K562 (cell line): ENCODE results near the gene CDCP1. TPM values are rescaled to one million over a fixed set of nuclear protein-coding genes. Genes with fewer than 3 reads are reported as not detected.

ENCODE experiments used
- DDX20 ChIP-seq: fragments of 450-650 bp; IDR thresholded peaks from 2 replicates; pipeline ENCODE4 v1.6.1; 2016; ENCODE audit warnings: missing genetic modification characterization, low read depth, mild to moderate bottlenecking, missing compliant biosample characterization, moderate library complexity
- DNMT1 ChIP-seq: fragments of 450-650 bp; IDR thresholded peaks from 2 replicates; pipeline ENCODE4 v1.6.1; 2016; ENCODE audit warnings: antibody characterized with exemption, mild to moderate bottlenecking
- ETS2 ChIP-seq: IDR thresholded peaks from 2 replicates; pipeline ENCODE4 v1.6.1; 2016; ENCODE audit warnings: borderline replicate concordance, missing genetic modification characterization, mild to moderate bottlenecking, moderate library complexity, missing compliant biosample characterization; ENCODE audit not compliant: poor library complexity, severe bottlenecking
- FOXK1 ChIP-seq: sonication (generic); formaldehyde crosslinking; IDR thresholded peaks from 2 replicates; pipeline ENCODE4 v1.8.0; 2022; ENCODE audit warnings: missing genetic modification reagents, mild to moderate bottlenecking, borderline replicate concordance
- FOXP1 ChIP-seq: sonication (generic); formaldehyde crosslinking; IDR thresholded peaks from 2 replicates; pipeline ENCODE4 v1.8.0; 2022; ENCODE audit warnings: mild to moderate bottlenecking, missing genetic modification reagents
- FUS ChIP-seq: fragments of 200-400 bp; formaldehyde crosslinking; optimal IDR thresholded peaks from 2 replicates; pipeline ENCODE3; 2017; ENCODE audit warnings: low read depth, low read length
- GTF2A2 ChIP-seq: IDR thresholded peaks from 2 replicates; pipeline ENCODE4 v1.6.1; 2016; ENCODE audit warnings: mild to moderate bottlenecking, missing genetic modification characterization, missing compliant biosample characterization
- HMG20B ChIP-seq: fragments of 250-450 bp; sonication (Bioruptor Pico); IDR thresholded peaks from 2 replicates; pipeline ENCODE4 v1.5.0; 2021; ENCODE audit warnings: mild to moderate bottlenecking
- JUND ChIP-seq, 2 experiments: IDR thresholded peaks; 2 replicates in 1 of 2; 3 replicates in 1 of 2; pipeline ENCODE4 v1.6.1; 2011; ENCODE audit warnings: borderline replicate concordance in 2 of 2, low read depth in 2 of 2, low read length in 2 of 2, improper control_type of control experiment in 1 of 2, missing biosample characterization in 1 of 2, missing genetic modification characterization in 1 of 2, missing genetic modification reagents in 1 of 2
- KAT2B ChIP-seq: IDR thresholded peaks from one replicate; pipeline ENCODE4 v1.6.1; 2012; ENCODE audit warnings: low read depth, mild to moderate bottlenecking, control low read depth, inconsistent platforms, low read length, moderate library complexity
- KDM1A ChIP-seq, 2 experiments: fragments of 450-650 bp; IDR thresholded peaks; 2 replicates each; pipeline ENCODE4 v1.6.1; 2016; ENCODE audit warnings: mild to moderate bottlenecking in 2 of 2
- NELFE ChIP-seq: IDR thresholded peaks from 2 replicates; pipeline ENCODE4 v1.6.1; 2011; ENCODE audit warnings: mild to moderate bottlenecking; ENCODE audit not compliant: insufficient read depth, insufficient read length
- RB1 ChIP-seq: fragments of 450-650 bp; IDR thresholded peaks from 2 replicates; pipeline ENCODE4 v1.6.1; 2017; ENCODE audit warnings: low read depth, mild to moderate bottlenecking
- RBM14 ChIP-seq: fragments of 200-400 bp; formaldehyde crosslinking; IDR thresholded peaks from 2 replicates; pipeline ENCODE4 v1.6.1; 2018; ENCODE audit warnings: low read depth, mild to moderate bottlenecking, low read length, moderate library complexity, borderline replicate concordance; ENCODE audit not compliant: insufficient read depth
- SIX5 ChIP-seq, 2 experiments: IDR thresholded peaks; 2 replicates each; pipeline ENCODE4 v1.6.1; 2011; ENCODE audit warnings: low read length in 2 of 2, borderline replicate concordance in 1 of 2, low read depth in 1 of 2, mild to moderate bottlenecking in 1 of 2, moderate library complexity in 1 of 2; ENCODE audit not compliant: insufficient read depth in 1 of 2
- SRSF9 ChIP-seq: fragments of 200-400 bp; formaldehyde crosslinking; IDR thresholded peaks from 2 replicates; pipeline ENCODE4 v1.6.1; 2017; ENCODE audit warnings: low read depth, low read length, borderline replicate concordance
- STAT5A ChIP-seq: IDR thresholded peaks from 2 replicates; pipeline ENCODE4 v1.6.1; 2012; ENCODE audit warnings: low read length, inconsistent platforms, borderline replicate concordance
- TBL1XR1 ChIP-seq, 2 experiments: IDR thresholded peaks; 2 replicates each; pipeline ENCODE4 v1.6.1; 2012; ENCODE audit warnings: improper control_type of control experiment in 2 of 2, low read length in 2 of 2, mild to moderate bottlenecking in 1 of 2
- USF2 ChIP-seq: sonication (generic); formaldehyde crosslinking; IDR thresholded peaks from 2 replicates; pipeline ENCODE4 v1.5.0; 2020; ENCODE audit warnings: missing genetic modification reagents
- ZBTB49 ChIP-seq: sonication (generic); formaldehyde crosslinking; IDR thresholded peaks from 2 replicates; pipeline ENCODE4 v1.8.0; 2022; ENCODE audit warnings: missing genetic modification reagents, mild to moderate bottlenecking, borderline replicate concordance
- ZC3H4 ChIP-seq: sonication (generic); formaldehyde crosslinking; IDR thresholded peaks from 2 replicates; pipeline ENCODE4 v1.9.0; 2021; ENCODE audit warnings: missing genetic modification reagents, borderline replicate concordance
- ZNF175 ChIP-seq: fragments of 200-800 bp; sonication (Bioruptor generic); IDR thresholded peaks from 2 replicates; pipeline ENCODE4 v1.6.1; 2016; ENCODE audit warnings: low read depth, mild to moderate bottlenecking, missing genetic modification characterization, missing compliant biosample characterization
- ZNF24 ChIP-seq: fragments of 450-650 bp; IDR thresholded peaks from 2 replicates; pipeline ENCODE4 v1.6.1; 2016
- polyA plus RNA-seq, 8 experiments: library from polyadenylated mRNA; depleted of rRNA in 4 of 8; stranded (reverse) in 5 of 8; unstranded in 3 of 8; fragments of >200 nt; fragmentation: Nextera tagmentation in 2 of 8; fragmentation: Illumina TruSeq in 1 of 8; extraction: Ambion mirVana in 2 of 8; extraction: Trizol in 1 of 8; gene quantifications; 2 replicates each; pipeline versions ENCODE4 v1.2.1 to v1.2.3, GENCODE V29; 2011 to 2014; ENCODE audit warnings: inconsistent platforms in 1 of 8, missing spikeins in 1 of 8
- total RNA-seq, 7 experiments: library from RNA; depleted of rRNA in 6 of 7; stranded (reverse); fragments of >200 nt in 6 of 7; fragmentation: Illumina TruSeq in 2 of 7; extraction: Trizol in 2 of 7; gene quantifications; 2 replicates each; pipeline versions ENCODE4 v1.2.1 to v1.2.3, GENCODE V29; 2011 to 2021; ENCODE audit warnings: low replicate concordance in 1 of 7
- TF ChIP-seq, protein P1 (sequence below): fragments of 450-650 bp; IDR thresholded peaks from 2 replicates; pipeline ENCODE4 v1.7.1; 2018; ENCODE audit warnings: mild to moderate bottlenecking, low read depth; ENCODE audit not compliant: partially characterized antibody

Gene CDCP1
- total and polyA plus RNA-seq, 9 of the 15 experiments (the other 6 are each of a cell fraction or from before 2014, with no cell fraction given): 3.9 to 16.4 (median 5.2) TPM

DNA sequence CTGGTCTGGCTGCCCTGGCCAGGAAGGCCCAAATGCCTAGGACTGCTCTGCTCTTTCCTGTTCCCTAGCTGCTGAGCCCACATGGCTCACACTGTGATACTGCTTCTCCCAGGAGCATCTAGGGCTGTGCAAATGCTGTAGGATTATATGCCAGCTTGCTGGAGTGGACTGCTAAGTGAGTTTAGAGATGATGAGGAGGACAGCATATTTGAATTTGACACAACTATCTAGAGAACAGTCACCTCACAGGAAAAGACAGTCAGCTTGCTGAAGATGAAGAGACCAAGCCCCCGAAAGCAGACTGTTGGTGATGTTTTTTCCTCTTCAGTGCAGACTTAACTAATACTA, 80.8 kb downstream of the CDCP1 start (continued):
- TF ChIP-seq USF2 (CRISPR knock-in tag): no peak
- no peak for TF ChIP-seq KDM1A (IDR thresholded peaks at IDR 0.05)
- no peak for TF ChIP-seq DDX20 (tag)
- no peak for TF ChIP-seq ETS2 (tag)
- TF ChIP-seq RB1: no peak
- TF ChIP-seq FOXP1 (CRISPR knock-in tag): 0 out of 2 replicates have a peak, but pooled peaks have one; percentile 43
- no peak for TF ChIP-seq NELFE
- no peak for TF ChIP-seq STAT5A
- no peak for TF ChIP-seq TBL1XR1 (IDR thresholded peaks at IDR 0.05; ENCODE audit: low read length in 2 of 2)
- 0 out of 2 replicates have a peak, but pooled peaks have one; percentile 53 for TF ChIP-seq ZBTB49 (CRISPR knock-in tag)
- TF ChIP-seq DNMT1: no peak
- no peak for TF ChIP-seq KAT2B
- no peak for TF ChIP-seq ZNF24
- no peak for TF ChIP-seq HMG20B (CRISPR knock-in tag)
- TF ChIP-seq FUS: no peak
- TF ChIP-seq, protein P1, sequence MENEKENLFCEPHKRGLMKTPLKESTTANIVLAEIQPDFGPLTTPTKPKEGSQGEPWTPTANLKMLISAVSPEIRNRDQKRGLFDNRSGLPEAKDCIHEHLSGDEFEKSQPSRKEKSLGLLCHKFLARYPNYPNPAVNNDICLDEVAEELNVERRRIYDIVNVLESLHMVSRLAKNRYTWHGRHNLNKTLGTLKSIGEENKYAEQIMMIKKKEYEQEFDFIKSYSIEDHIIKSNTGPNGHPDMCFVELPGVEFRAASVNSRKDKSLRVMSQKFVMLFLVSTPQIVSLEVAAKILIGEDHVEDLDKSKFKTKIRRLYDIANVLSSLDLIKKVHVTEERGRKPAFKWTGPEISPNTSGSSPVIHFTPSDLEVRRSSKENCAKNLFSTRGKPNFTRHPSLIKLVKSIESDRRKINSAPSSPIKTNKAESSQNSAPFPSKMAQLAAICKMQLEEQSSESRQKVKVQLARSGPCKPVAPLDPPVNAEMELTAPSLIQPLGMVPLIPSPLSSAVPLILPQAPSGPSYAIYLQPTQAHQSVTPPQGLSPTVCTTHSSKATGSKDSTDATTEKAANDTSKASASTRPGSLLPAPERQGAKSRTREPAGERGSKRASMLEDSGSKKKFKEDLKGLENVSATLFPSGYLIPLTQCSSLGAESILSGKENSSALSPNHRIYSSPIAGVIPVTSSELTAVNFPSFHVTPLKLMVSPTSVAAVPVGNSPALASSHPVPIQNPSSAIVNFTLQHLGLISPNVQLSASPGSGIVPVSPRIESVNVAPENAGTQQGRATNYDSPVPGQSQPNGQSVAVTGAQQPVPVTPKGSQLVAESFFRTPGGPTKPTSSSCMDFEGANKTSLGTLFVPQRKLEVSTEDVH: no peak
- TF ChIP-seq RBM14: no peak
- TF ChIP-seq FOXK1: peak; percentile 90
- TF ChIP-seq ZC3H4: 0 out of 2 replicates have a peak, but pooled peaks have one; percentile 64
- TF ChIP-seq ZNF175 (CRISPR knock-in tag): no peak; the same call in none of the 2 replicates
- peak; percentile 84 for TF ChIP-seq GTF2A2
- no peak for TF ChIP-seq JUND (IDR thresholded peaks at IDR 0.05; ENCODE audit: borderline replicate concordance, low read depth, low read length)
- no peak; the same call in 2 of the 3 replicates for TF ChIP-seq JUND (tag; IDR thresholded peaks at IDR 0.05; ENCODE audit: borderline replicate concordance, low read depth, low read length)
- no peak for TF ChIP-seq SIX5 (IDR thresholded peaks at IDR 0.05; ENCODE audit: borderline replicate concordance in 1 of 2, insufficient read depth in 1 of 2, low read depth in 1 of 2, low read length in 2 of 2)
- TF ChIP-seq SRSF9: no peak
